Urinary bladder (tissue), 4 donors: ENCODE results near the gene NTHL1. TPM values are rescaled to one million over a fixed set of nuclear protein-coding genes. Genes with fewer than 3 reads are reported as not detected.

ENCODE experiments used
- DNase-seq: peaks from one replicate; pipeline ENCODE4 v3.0.0-alpha.2; 2015; ENCODE audit errors: extremely low spot score
- H3K27ac ChIP-seq: one replicate; pipeline ENCODE4 v1.5.1; 2013; ENCODE audit warnings: low read depth, mild to moderate bottlenecking, moderate library complexity
- H3K36me3 ChIP-seq: one replicate; pipeline ENCODE4 v1.6.1; 2013; ENCODE audit warnings: mild to moderate bottlenecking, moderate library complexity; ENCODE audit not compliant: insufficient read depth
- H3K4me1 ChIP-seq: one replicate; pipeline ENCODE4 v1.6.1; 2013; ENCODE audit warnings: mild to moderate bottlenecking, moderate library complexity; ENCODE audit not compliant: insufficient read depth
- H3K4me3 ChIP-seq: one replicate; pipeline ENCODE4 v1.5.1; 2013; ENCODE audit warnings: low read depth, low read length
- WGBS: extraction: QIAGEN DNeasy Blood & Tissue Kit; methylation state at CpG from one replicate; pipeline ENCODE4 v1.1.7; 2013; 5-methylcytosine and 5-hydroxymethylcytosine counted together
- polyA plus RNA-seq: library from polyadenylated mRNA; stranded (reverse); fragments of 200-250 nt; gene quantifications from one replicate; pipeline ENCODE4 v1.2.3, GENCODE V29; 2013
- small RNA-seq: library from RNA; depleted of rRNA; stranded (forward); fragments of <200 nt; gene quantifications from one replicate; pipeline ENCODE3, GENCODE V24; 2014
- total RNA-seq: library from RNA; depleted of rRNA; stranded (reverse); fragments of >200 nt; gene quantifications from one replicate; pipeline ENCODE4 v1.2.3, GENCODE V29; 2014
- donor health status: healthy with polysubstance abuse.
- donor health status: healthy.

The NTHL1 gene
- total and polyA plus RNA-seq, 2 donors, result 13.7 to 28.5 TPM

DNA sequence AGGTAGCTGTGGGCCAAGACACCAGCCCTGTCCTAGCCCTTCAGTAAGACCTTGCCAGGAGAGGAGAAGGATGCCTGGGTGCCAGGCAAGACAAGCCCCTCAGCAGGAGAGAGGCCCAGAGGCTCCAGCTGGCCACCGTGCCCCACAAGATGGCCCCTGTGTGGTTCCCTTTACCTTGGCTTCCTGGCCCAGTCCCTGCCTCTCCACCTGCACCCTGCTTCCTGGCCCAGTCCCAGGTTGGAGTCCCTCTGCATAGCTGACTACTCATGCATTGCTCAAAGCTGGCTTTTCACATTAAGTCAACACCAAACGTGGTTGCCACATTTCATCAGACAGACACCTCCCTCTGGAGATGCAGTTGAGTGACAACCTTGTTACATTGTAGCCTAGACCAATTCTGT is 53.9 kb downstream of the NTHL1 start:
- Histone ChIP-seq H3K4me3 (no peak overlapping the region), H3K27ac (no peak overlapping the region), H3K4me1 (no peaks in the 10 kb centered on the region), H3K36me3 (peaks cover 2% of the 10 kb centered on the region)
- no peak for DNase-seq
- 78% methylated on average over 2 of the region's 2 CpGs for WGBS

- no peak for DNase-seq
- H3K4me1 ChIP-seq, result no peaks in the 10 kb centered on the region
- 43% methylated on average over 50 of the region's 50 CpGs for WGBS
- no peak overlapping the region for H3K27ac ChIP-seq
- no peaks in the 10 kb centered on the region for H3K36me3 ChIP-seq
- H3K4me3 ChIP-seq, result no peak overlapping the region
Observed at GRCh38 chr16:1992704-1993317, 54.8 kb downstream of the NTHL1 start.

GRCh38 chr16:1991948-1992703 is 55.5 kb downstream of the NTHL1 start:
- Histone ChIP-seq H3K36me3 (peaks cover 1% of the 10 kb centered on the region), H3K4me3 (peak overlapping the region; percentile 1), H3K4me1 (no peaks in the 10 kb centered on the region), H3K27ac (no peak overlapping the region)
- WGBS, result 3% methylated on average over 95 of the region's 96 CpGs
- DNase-seq, result peak; percentile 57

DNA sequence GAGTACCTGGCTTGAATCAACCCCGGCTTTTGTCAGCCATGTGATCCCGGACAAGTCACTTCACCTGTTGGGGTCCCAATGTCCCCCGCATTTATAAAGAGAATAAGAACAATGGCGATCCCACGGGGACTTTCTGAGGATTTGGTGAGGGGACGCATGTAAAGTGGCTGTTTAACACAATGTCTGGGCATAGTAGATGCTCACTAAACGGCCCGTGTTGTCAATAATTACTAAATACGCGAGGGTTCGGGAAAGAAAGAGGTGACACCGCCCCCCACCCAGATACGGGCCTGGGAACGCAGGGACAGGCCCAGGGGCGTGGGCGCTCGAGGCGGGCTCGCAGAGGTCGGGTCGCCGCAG is 56.1 kb downstream of the NTHL1 start:
- H3K27ac ChIP-seq, result no peak overlapping the region
- H3K4me1 ChIP-seq, result no peaks in the 10 kb centered on the region
- H3K36me3 ChIP-seq, result peaks cover 3% of the 10 kb centered on the region
- DNase-seq, result no peak
- WGBS, result 15% methylated on average over 22 of the region's 22 CpGs
- H3K4me3 ChIP-seq, result no peak overlapping the region

DNA sequence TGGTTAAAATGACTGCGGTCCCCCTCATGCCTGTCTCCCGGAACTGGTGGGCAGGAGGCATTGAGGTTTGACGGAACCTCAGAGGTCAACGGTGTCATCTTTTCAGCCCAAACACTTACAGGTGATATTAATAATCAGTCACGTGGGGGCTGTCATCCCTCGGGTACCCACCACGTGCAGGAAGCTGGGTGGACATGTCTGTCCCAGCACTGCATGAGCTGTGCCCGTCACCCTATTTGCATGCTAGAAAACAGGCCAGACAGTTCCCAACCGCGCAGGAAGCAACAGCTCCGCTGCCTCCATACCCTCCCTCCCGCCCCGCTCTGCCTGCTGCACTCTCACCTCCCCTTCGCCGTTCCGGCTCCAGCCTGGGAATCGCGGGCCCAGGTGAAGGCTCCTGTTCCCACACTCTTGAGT is 56.5 kb downstream of the NTHL1 start:
- H3K4me1 ChIP-seq, result no peaks in the 10 kb centered on the region
- H3K4me3 ChIP-seq, result no peak overlapping the region
- DNase-seq, result no peak

DNA sequence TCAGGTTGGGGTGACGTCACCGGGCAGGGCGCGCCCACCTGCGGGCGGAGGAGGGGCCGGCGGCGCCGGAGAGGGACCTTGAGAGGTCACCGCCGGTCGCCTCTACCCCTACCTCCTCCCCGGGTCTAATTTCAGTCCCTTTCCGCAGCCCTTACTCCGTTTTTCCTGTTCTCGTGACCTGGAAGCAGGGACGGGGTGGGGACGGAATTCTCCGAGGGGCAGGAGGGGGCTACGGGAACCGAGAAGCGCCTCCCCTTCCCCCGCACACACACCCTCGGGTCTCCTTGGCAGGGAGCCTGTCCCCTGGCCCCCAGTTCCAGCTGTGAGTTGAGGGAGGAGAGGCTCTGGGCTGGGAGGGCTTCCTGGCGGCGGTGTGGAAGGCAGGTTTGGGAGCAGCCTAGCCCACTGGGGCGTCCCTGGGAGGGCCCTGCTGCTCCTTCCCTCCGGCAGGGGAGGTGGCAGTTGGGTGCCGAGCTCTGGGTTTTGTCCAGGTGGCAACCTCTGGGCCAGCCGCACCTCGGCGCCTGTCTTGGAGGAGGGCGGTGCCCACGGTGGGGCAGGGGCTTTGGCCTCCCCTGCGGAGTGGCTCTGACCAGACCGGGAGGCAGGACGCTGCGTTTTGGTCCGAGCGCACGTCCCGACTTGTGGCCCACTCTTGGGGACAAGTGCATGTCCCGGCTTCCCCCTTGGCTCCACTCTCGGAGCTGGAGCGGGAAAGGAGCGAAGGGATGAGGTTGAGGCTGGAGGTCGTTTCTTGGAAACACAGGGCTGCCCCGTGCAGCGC is 57.1 kb downstream of the NTHL1 start:
- H3K36me3 ChIP-seq, result peaks cover 5% of the 10 kb centered on the region
- H3K27ac ChIP-seq, result no peak overlapping the region
- 3% methylated on average over 50 of the region's 50 CpGs for whole genome bisulfite sequencing
- H3K4me3 ChIP-seq, result peak overlapping the region; percentile 20
- no peak for DNase-seq
- no peaks in the 10 kb centered on the region for H3K4me1 ChIP-seq

More for the DNA sequence above, 56.5 kb downstream of the NTHL1 start:
- no peak overlapping the region for H3K27ac ChIP-seq
- 14% methylated on average over 18 of the region's 18 CpGs for WGBS
- peaks cover 3% of the 10 kb centered on the region for H3K36me3 ChIP-seq

DNA sequence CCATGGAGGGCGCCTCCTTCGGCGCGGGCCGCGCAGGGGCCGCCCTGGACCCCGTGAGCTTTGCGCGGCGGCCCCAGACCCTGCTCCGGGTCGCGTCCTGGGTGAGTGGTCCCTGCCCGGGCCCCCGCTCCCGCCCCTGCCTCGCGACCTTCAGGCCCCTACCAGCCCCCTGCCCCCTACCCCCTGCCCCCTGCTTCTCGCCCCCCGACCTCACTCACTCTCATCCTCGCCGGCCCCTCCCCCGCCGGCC is 57.6 kb downstream of the NTHL1 start:
- DNase-seq, result no peak
- H3K4me1 ChIP-seq, result no peaks in the 10 kb centered on the region
- under 1% methylated on average over 25 of the region's 25 CpGs for WGBS
- peak overlapping the region; percentile 20 for H3K4me3 ChIP-seq
- H3K27ac ChIP-seq, result no peak overlapping the region
- peaks cover 5% of the 10 kb centered on the region for H3K36me3 ChIP-seq

Small RNAs within 50 kb of the gene (small RNA-seq; reads per million reads assigned to genes)
- gene MIR1225 (not detected), gene RN7SL219P (not detected)

Other genes with a start within 250 kb of the NTHL1 start
- gene HAGH, start 221.0 kb downstream of the NTHL1 start, total RNA-seq, result 20.9 TPM
- 96.0 TPM for gene HAGH, start 221.0 kb downstream of the NTHL1 start, polyA plus RNA-seq
- 35.2 TPM for gene FAHD1, start 220.6 kb downstream of the NTHL1 start, total RNA-seq
- 34.0 TPM for gene FAHD1, start 220.6 kb downstream of the NTHL1 start, polyA plus RNA-seq
- gene MEIOB, start 175.7 kb downstream of the NTHL1 start, total RNA-seq, result not detected
- not detected for gene MEIOB, start 175.7 kb downstream of the NTHL1 start, polyA plus RNA-seq
- 1.8 TPM for gene HS3ST6, start 129.4 kb downstream of the NTHL1 start, total RNA-seq
- 1.6 TPM for gene HS3ST6, start 129.4 kb downstream of the NTHL1 start, polyA plus RNA-seq
- 4.0 TPM for gene MSRB1, start 104.6 kb downstream of the NTHL1 start, total RNA-seq
- gene MSRB1, start 104.6 kb downstream of the NTHL1 start, polyA plus RNA-seq, result 107 TPM
- 1.2 TPM for gene RPL3L, start 93.1 kb downstream of the NTHL1 start, total RNA-seq
- not detected for gene RPL3L, start 93.1 kb downstream of the NTHL1 start, polyA plus RNA-seq
- gene NDUFB10, start 88.3 kb downstream of the NTHL1 start, total RNA-seq, result 71.2 TPM
- 308 TPM for gene NDUFB10, start 88.3 kb downstream of the NTHL1 start, polyA plus RNA-seq
- gene RPS2, start 83.0 kb downstream of the NTHL1 start, total RNA-seq, result 888 TPM
- 3,347 TPM for gene RPS2, start 83.0 kb downstream of the NTHL1 start, polyA plus RNA-seq
- gene RNF151, start 81.0 kb downstream of the NTHL1 start, total RNA-seq, result not detected
- gene RNF151, start 81.0 kb downstream of the NTHL1 start, polyA plus RNA-seq, result not detected
- 10.9 TPM for gene TBL3, start 75.8 kb downstream of the NTHL1 start, total RNA-seq
- 50.6 TPM for gene TBL3, start 75.8 kb downstream of the NTHL1 start, polyA plus RNA-seq
- gene NOXO1, start 66.4 kb downstream of the NTHL1 start, total RNA-seq, result not detected
- gene NOXO1, start 66.4 kb downstream of the NTHL1 start, polyA plus RNA-seq, result 0.16 TPM
- gene GFER, start 63.6 kb downstream of the NTHL1 start, total RNA-seq, result 7.7 TPM
- gene GFER, start 63.6 kb downstream of the NTHL1 start, polyA plus RNA-seq, result 27.8 TPM
- 2.0 TPM for gene SYNGR3, start 57.9 kb downstream of the NTHL1 start, total RNA-seq
- 1.8 TPM for gene SYNGR3, start 57.9 kb downstream of the NTHL1 start, polyA plus RNA-seq
- 6.3 TPM for gene ZNF598, start 38.0 kb downstream of the NTHL1 start, total RNA-seq
- 38.4 TPM for gene ZNF598, start 38.0 kb downstream of the NTHL1 start, polyA plus RNA-seq
- gene NPW, start 28.0 kb downstream of the NTHL1 start, total RNA-seq, result not detected
- 0.08 TPM for gene NPW, start 28.0 kb downstream of the NTHL1 start, polyA plus RNA-seq
- 25.9 TPM for gene NHERF2, start 20.9 kb downstream of the NTHL1 start, total RNA-seq
- 111 TPM for gene NHERF2, start 20.9 kb downstream of the NTHL1 start, polyA plus RNA-seq
- gene TSC2, start 151 bp upstream of the NTHL1 start, total RNA-seq, result 50.2 TPM
- gene TSC2, start 151 bp upstream of the NTHL1 start, polyA plus RNA-seq, result 55.9 TPM
- gene PKD1, start 88.1 kb upstream of the NTHL1 start, total RNA-seq, result 79.5 TPM
- gene PKD1, start 88.1 kb upstream of the NTHL1 start, polyA plus RNA-seq, result 197 TPM
- gene RAB26, start 100.8 kb upstream of the NTHL1 start, total RNA-seq, result 0.63 TPM
- gene RAB26, start 100.8 kb upstream of the NTHL1 start, polyA plus RNA-seq, result 0.63 TPM
- gene TRAF7, start 107.9 kb upstream of the NTHL1 start, total RNA-seq, result 21.9 TPM
- 57.0 TPM for gene TRAF7, start 107.9 kb upstream of the NTHL1 start, polyA plus RNA-seq
- gene CASKIN1, start 148.8 kb upstream of the NTHL1 start, total RNA-seq, result 0.69 TPM
- gene CASKIN1, start 148.8 kb upstream of the NTHL1 start, polyA plus RNA-seq, result 0.48 TPM
- gene MLST8, start 157.6 kb upstream of the NTHL1 start, total RNA-seq, result 9.3 TPM
- 50.4 TPM for gene MLST8, start 157.6 kb upstream of the NTHL1 start, polyA plus RNA-seq
- gene BRICD5, start 163.0 kb upstream of the NTHL1 start, total RNA-seq, result 4.0 TPM
- gene BRICD5, start 163.0 kb upstream of the NTHL1 start, polyA plus RNA-seq, result 5.0 TPM
- 4.8 TPM for gene PGP, start 167.0 kb upstream of the NTHL1 start, total RNA-seq
- gene PGP, start 167.0 kb upstream of the NTHL1 start, polyA plus RNA-seq, result 10.5 TPM
- 14.0 TPM for gene E4F1, start 175.8 kb upstream of the NTHL1 start, total RNA-seq
- 27.5 TPM for gene E4F1, start 175.8 kb upstream of the NTHL1 start, polyA plus RNA-seq
- 0.74 TPM for gene DNASE1L2, start 188.6 kb upstream of the NTHL1 start, total RNA-seq
- 0.77 TPM for gene DNASE1L2, start 188.6 kb upstream of the NTHL1 start, polyA plus RNA-seq
- 16.6 TPM for gene ECI1, start 203.8 kb upstream of the NTHL1 start, total RNA-seq
- 93.2 TPM for gene ECI1, start 203.8 kb upstream of the NTHL1 start, polyA plus RNA-seq
- 47.5 TPM for gene RNPS1, start 220.3 kb upstream of the NTHL1 start, total RNA-seq
- 188 TPM for gene RNPS1, start 220.3 kb upstream of the NTHL1 start, polyA plus RNA-seq